Retina (tissue), 1 donor: ENCODE results near the gene ARNT2.
A peak's percentile ranks its signal among the peaks of the same experiment; 100 is the strongest.
"Not testable (repeated sequence)": the region's sequence is repeated elsewhere in the genome, so short reads cannot be mapped to it uniquely, and the experiment has no call there.

Source experiments
- DNase-seq: peaks from one replicate; pipeline ENCODE4 v3.0.0-alpha.2; 2016

The ARNT2 gene

GRCh38 chr15:80404057-80404760, at the start of gene ARNT2:
ARNT2 (plus strand) TSS chr15:80404382; CDS start chr15:80404516, 134 bp downstream.
- DNase-seq = no peak

DNA sequence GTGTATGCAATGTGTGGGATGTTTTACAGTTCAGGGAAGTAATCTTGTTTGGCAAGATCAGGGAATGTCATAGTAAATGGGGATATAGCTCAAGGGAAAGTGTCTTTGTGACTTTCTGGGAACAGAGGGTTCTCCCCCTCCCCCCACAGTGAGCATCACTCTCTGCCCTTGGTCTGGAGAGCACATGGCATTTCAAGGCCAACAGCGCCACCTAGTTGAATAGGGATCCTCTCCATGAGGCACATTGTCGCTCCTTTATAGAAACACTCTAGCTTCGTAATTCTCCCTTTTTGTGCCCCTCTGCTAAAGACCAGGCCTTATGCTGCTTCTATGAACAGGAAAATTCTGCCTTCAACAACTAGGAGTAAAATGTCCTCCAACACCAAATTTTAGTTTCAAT, 37.1 kb upstream of the ARNT2 start:
- no peak for DNase-seq

DNA sequence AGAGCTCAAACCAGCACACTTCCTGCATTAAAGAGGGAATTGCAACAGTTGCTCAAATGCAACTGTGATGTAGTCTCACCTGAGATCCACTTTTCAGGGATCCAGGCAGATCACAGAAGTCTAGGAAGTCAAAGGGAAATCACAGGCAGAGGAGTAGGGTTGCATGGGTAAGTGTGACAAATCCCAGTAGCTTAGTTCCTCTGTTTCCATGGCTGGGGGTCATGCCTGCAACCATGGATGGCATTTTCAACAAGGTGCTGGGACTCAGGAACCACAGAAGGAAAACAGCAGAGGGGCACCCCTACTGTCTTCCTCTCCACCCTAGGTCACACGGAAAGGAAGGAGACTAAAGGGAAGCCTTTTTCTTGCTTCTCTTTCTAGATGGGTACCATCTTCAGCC, 36.5 kb upstream of the ARNT2 start:
- no peak for DNase-seq

DNA sequence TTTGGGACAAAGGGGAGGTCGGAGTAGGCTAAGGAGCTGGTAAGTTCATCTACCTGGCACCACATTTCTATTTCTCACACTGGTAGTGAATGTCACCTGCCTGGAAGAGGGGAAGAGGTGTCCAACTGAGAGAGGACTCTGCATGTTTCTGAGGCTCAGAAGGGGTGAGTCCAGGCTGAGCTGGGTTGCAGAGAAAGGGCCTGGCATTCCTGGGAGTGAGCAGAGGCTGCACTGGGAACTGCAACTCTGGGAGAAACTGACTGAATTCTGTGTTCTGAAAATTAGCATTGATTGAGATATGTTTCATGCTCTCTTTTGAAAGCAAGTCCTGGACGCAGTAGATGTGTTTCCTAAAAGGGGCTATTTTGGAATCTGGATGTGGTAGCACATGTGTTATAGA, 32.3 kb upstream of the ARNT2 start:
- DNase-seq = no peak

GRCh38 chr15:80374441-80374840, 29.7 kb upstream of the ARNT2 start:
- DNase-seq = no peak

DNA sequence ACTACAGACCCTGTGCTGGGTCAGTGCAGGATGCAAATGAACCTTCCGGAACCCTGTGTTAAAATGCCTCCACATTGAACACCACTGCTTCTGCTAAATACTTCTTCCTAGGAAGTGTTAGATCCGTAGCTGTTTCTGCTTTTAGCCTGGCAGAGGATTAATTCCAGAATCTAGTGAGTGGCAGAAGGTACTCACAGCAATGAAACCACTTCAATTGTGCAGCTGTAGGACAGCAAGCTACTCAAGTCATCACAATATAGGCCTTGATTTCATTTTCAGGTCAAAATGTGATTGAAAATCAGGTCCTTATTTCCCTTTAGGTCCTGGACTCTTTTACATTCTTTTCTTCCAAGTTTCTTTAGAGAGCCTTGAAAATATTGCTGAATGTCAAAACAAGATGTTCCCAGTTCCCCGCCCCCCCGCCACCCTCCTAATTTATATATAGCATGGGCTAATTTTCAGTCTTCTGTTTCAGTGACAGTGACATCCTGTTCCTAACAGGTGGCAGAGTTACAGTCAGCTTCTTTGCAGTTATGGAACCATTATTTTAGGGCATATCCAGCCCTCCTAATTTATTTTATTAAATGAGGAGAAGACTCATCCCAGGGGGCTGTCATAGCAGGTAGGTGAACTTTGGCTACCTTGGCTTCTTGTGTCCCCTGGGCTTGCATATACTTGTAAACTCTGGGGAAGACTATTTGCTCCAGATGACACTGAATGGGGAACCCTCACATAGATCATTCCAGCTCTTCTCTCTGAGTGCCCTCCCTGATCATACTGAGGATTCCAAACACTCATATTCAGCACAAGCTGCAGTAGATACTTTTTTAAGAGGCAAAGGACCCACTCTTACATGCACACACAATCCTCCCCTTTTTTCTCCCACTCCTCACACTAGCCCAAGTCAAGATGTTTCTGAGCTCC, 28.0 kb upstream of the ARNT2 start:
- no peak for DNase-seq

- DNase-seq = no peak
These were observed 24.5 kb upstream of the ARNT2 start for GRCh38 chr15:80379693-80380092.

DNA sequence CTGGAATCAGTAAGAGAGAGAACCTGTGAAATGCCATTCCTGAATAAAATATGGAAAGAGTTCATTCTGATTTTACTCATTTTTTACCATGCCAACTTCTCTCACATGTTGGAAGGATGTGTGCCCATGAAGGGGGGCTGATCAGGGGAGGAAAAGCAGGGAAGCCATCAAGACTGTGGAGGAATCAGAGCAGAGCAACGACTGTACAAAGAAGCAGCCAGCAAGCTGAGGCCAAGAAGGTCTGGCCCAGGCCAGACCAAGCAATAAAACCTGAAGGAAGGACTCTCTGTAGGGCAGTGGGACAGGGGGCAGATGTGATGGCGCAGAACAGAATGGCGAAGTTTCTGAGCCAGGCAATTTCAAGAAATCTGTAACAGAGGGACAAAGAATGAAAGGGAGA, 24.0 kb upstream of the ARNT2 start:
- DNase-seq = no peak

- DNase-seq = no peak
These were observed 21.9 kb upstream of the ARNT2 start for GRCh38 chr15:80382285-80382684.

DNA sequence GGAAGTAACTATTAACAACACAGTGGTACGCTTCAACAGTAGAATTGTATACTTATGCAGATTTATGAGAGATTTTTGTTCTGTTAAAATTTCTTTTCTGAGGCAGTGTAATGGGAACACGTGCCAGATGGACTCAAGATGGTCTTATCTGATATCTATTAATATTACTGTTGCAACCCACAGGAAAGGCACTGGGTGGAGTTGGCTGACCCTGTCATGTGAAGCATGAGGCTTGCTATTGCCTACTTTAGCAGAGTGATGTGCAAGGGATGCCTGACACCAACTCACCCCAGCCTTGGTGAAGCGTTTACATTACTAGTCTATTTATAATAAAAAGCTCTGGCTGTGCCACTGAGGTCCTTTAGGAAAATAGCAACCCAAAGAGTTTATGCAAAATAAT, 19.8 kb upstream of the ARNT2 start:
- no peak for DNase-seq

- no peak for DNase-seq
These were observed 18.0 kb upstream of the ARNT2 start for GRCh38 chr15:80386151-80386550.

DNA sequence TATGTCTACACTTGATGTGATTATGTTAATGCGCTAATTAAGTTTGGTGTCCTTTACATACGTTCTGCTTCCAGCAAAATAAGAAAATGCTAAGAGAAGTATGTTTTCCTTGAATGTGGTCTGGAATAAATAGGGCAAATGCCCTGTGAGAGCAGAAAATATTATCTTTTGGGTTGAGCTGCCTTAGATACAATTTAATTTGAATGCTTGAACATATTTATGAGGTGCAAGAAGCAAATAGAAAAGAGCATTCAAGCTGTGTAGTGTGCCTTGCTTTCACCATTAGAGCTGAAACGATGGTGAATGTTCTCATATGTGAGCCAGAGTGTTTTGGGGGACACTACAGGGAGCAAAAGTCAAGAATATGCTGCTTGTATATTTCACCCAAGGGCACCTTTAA, 15.9 kb upstream of the ARNT2 start:
- DNase-seq = no peak

DNA sequence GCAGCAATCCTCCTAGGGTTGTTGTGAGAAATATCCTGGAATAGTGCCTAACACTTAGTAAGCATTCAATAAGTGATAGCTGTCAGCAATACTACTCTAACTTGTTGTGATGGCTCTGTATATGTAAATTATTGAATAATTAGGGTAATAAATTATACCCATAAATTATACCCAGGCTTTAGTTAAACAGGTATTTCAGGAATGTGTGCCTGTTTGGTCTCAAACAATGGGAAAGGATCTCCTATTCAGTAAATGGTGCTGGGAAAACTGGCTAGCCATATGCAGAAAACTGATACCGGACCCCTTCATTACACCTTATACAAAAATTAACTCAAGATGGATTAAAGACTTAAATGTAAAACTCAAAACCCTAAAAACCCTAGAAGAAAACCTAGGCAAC, 14.8 kb upstream of the ARNT2 start:
- no peak for DNase-seq

- DNase-seq = not testable (repeated sequence)
These were observed 13.2 kb upstream of the ARNT2 start for GRCh38 chr15:80390942-80391341.

DNA sequence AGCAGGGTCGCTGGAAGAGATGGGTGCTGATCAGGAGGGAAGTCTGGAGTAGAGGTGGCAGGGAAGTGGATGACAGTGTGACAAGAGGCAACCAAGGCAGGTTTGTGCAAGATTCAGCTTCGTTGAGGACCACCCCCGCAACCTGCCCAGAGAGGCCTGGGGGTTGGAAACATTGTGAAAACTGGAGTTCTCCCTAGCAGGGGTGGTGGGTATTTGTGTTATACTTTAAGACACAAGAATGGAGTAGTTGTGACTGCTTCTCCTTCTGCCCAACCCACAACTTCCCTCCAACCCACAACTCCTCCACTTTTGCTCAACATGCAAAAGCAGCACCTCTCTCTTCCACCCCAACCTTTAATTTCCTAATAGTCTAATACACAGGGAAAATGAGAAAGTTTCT, 8.6 kb upstream of the ARNT2 start:
- DNase-seq = no peak

DNA sequence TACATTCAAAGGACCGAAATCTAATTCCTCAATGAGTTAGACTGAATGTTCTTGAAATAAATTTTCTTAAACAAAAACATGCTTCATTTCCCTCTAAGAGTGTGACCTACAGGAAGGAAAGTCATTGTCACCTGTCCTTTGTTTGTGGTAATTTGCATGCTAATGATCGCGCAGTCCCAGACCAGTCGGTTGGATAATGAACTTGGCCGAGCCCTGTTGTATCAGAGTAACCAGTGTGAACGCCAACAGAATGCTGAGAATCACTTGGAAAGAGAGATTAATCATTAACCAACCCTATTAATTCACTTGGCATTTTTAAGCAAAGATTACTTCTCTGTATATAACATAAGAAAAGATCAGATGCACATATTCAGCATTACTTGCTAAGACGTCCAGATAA, 8.1 kb upstream of the ARNT2 start:
- no peak for DNase-seq

DNA sequence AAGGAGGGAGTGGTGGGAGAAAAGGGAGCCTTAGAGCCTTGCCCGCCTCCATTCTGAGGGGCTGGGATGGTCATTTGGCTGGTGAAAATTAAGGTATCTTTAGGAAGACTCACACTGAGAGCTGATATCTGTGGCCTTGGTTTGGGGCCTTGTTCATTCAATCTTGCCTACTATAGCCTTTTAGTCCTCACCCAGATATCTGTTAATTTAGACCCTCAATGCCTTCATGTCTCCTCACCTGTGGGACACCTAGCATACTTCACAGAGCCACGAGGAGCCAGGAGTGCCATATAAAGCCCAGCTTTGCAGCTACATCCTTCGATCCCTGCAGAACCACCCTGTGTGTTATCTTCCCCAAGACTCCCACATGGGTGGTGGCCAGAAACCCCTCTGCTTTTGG, 4.7 kb upstream of the ARNT2 start:
- no peak for DNase-seq

- DNase-seq = no peak
These were observed 2.7 kb upstream of the ARNT2 start for GRCh38 chr15:80401456-80401855.

DNA sequence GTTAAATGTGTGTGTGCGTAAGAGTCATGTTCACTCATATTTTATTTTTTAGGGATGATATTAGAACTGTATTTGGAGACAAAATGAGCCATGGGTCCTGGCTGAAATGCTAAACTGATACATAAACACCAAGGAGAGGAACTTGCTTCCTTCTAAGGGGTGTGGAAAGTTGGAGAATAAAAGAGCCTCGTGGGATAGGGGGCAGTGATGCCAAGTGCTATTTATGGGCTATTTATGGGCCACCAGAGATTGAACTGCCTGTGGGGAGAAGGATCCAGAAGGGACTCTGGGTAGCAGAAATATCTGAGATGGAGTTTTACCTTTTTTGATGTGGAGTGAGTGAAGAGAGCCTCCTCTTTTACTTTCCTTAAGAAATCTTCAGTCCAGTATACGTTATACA, 1.8 kb upstream of the ARNT2 start:
- no peak for DNase-seq

DNA sequence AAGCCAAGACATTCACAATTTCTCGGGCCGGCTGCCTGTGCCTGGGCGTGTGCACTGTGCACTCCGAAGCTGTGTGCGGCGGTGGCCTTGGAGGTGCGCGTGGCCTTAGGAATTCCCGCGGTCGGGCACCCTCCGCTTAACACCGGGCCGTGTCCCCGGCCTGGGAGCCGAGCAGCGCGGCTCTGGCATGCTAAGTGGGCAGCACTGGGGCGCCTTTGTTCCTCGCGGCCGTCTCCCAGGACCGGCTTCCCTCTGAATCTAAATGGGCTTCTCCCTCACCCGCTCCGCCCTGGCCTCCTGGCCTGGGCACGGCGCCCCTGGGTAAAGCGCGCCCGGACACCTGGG, 498 bp upstream of the ARNT2 start:
- DNase-seq = peak; percentile 89

- DNase-seq = peak; percentile 85
These were observed 775 bp downstream of the ARNT2 start for GRCh38 chr15:80404761-80405553.

DNA sequence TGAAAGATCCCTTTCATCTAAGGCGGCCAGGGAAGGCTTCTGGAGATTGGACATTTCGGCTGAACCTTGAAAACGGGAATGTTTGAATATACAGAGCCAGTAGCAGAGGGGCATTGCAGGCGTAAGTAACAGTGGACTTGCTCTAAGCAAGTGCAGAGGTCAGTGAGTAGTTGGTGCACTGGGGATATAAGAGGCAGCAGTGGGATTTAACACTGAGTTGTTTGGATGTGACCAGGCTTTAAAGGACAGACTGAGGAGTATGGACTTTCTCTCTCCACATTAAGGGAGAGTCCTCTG, 1.3 kb downstream of the ARNT2 start:
- no peak for DNase-seq

- DNase-seq = no peak
These were observed 1.8 kb downstream of the ARNT2 start for GRCh38 chr15:80405970-80406369.

DNA sequence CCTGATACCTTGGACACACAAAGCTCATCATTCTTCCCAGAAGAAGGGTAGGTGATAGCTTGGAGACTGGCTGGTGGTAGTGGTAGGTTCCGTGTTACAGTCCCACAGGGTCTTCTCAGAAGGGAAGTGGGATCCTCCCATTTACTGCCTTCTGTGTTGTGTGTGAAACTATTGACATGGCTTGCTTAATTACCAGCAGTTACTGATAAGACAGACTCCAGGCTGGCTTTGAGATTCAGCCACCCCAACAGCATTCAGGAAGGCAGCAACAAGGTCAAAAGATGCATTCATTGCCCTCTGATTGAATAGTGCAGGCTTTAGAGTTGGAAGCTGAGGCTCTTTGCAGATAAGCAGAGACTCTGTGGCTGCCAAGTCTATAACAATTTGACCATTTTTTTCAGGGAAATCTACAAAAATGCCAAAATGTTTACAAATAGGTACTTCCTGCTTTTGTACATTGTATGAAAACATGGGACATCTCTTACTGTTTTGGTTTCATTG, 7.7 kb downstream of the ARNT2 start:
- DNase-seq = no peak
